Measurements from ENCODE around the gene PSG1. TPM values are rescaled to one million over a fixed set of nuclear protein-coding genes. Genes with fewer than 3 reads are reported as not detected.
"Not testable (repeated sequence)": the region's sequence is repeated elsewhere in the genome, so short reads cannot be mapped to it uniquely, and the experiment has no call there.

The PSG1 gene
- total RNA-seq, 2 experiments from 2014 or later, result not detected

DNA sequence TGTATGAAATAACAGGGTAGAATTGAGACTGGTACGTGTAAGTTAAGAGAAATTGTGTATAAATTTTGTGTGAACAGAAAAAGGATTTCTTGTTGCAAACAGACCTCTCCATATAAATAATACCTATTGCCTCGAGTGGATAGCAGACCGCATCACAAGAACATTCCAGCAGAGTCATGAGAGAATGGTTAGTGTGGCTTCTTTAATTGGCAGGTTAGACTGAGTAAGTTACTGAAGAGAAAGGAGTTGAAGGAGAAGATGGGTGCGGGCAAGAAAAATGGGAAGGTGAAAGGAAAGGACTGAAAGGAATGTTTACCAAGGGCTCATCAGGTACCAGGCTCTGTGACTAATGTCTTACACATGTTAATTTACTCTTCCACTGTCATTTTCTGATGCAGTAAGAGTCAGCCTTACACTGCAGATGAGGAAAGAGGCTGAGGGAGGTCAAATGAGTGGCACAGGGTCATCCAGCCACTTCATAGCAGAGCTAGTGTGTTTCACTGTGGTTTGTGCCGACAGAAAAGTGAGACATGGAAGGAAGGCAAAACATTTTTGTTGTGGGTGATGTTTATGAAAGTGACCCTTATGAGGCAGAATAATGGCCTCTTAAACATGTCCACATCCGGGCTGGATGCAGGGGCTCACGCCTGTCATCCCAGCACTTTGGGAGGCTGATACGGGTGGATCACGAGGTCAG is 46.6 kb downstream of the PSG1 start:
- peaks cover 52% of the 10 kb centered on the region for H3K27me3 Mint-ChIP-seq
- H3K27ac ChIP-seq (ENCODE audit: low read depth in 1 of 2, low read length in 2 of 2); POLR2A ChIA-PET; CTCF ChIA-PET; H3K27me3 ChIP-seq (ENCODE audit: control insufficient read depth in 1 of 2, insufficient read depth in 2 of 2, low read length in 2 of 2); DNase-seq; H3K36me3 Mint-ChIP-seq (ENCODE audit: low read depth); H3K4me1 Mint-ChIP-seq (ENCODE audit: low read depth); H3K27ac Mint-ChIP-seq; H3K4me3 Mint-ChIP-seq; H3K9me3 ChIP-seq (ENCODE audit: control insufficient read depth in 1 of 2, insufficient read depth in 1 of 2, low read length in 2 of 2); H3K4me3 ChIP-seq (ENCODE audit: low read length); intact Hi-C loops (cut with DNase I, micrococcal nuclease); H3K36me3 ChIP-seq (ENCODE audit: insufficient read depth, low read length); H3K4me1 ChIP-seq (ENCODE audit: insufficient read depth, low read length); ATAC-seq (ENCODE audit: poor library complexity); H3K9me3 Mint-ChIP-seq: not testable (repeated sequence)

DNA sequence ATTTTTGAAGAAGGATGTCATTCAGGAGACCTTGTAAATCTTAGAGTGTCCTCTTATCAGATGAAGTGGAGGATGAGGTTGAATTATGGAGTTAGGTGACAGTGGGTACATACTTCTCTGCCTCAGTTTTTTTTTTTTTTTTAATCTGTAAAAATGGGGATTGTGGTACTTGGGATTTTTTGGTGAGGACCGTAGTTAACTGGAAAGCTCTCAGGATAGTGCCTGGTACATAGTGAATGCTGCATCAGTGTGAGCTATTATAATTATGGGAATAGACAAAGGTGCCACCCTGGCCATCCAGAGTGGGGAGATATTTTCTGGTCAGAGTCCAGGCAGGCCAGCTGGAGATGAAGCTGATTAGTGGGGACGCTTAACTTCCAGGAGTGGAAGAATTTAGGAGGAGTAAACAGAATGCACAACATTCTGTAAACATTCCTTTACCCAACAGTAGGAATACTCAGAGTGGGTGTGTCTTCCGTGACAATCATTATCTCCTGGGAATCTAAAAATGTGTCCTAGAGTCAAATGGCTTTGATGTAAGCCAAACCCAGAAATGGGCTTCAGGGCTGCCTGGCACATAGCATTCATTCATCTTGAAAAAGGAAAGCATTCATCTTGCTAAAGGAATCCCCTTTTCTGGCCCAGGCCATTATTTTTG is 47.4 kb downstream of the PSG1 start:
- H3K4me3 Mint-ChIP-seq; H3K27ac ChIP-seq (ENCODE audit: low read depth in 1 of 2, low read length in 2 of 2); POLR2A ChIA-PET; H3K36me3 ChIP-seq (ENCODE audit: insufficient read depth, low read length); H3K36me3 Mint-ChIP-seq (ENCODE audit: low read depth); H3K27me3 ChIP-seq (ENCODE audit: control insufficient read depth in 1 of 2, insufficient read depth in 2 of 2, low read length in 2 of 2); H3K9me3 ChIP-seq (ENCODE audit: control insufficient read depth in 1 of 2, insufficient read depth in 1 of 2, low read length in 2 of 2); intact Hi-C loops (cut with DNase I, micrococcal nuclease); H3K4me1 ChIP-seq (ENCODE audit: insufficient read depth, low read length); H3K4me3 ChIP-seq (ENCODE audit: low read length); ATAC-seq (ENCODE audit: poor library complexity); H3K27ac Mint-ChIP-seq; H3K9me3 Mint-ChIP-seq; DNase-seq; CTCF ChIA-PET; H3K4me1 Mint-ChIP-seq (ENCODE audit: low read depth): not testable (repeated sequence)
- H3K27me3 Mint-ChIP-seq, result peaks cover 52% of the 10 kb centered on the region

GRCh38 chr19:42831221-42832019 is 48.1 kb downstream of the PSG1 start:
- ChIA-PET CTCF (no interaction called here), POLR2A (no interaction called here)
- Histone ChIP-seq H3K9me3 (ENCODE audit: control insufficient read depth in 1 of 2, insufficient read depth in 1 of 2, low read length in 2 of 2) (peaks cover 0 to 4% of the 10 kb centered on the region in 2 experiments), H3K4me1 (ENCODE audit: insufficient read depth, low read length) (no peaks in the 10 kb centered on the region), H3K27me3 (ENCODE audit: control insufficient read depth in 1 of 2, insufficient read depth in 2 of 2, low read length in 2 of 2) (no peaks in the 10 kb centered on the region), H3K4me3 (ENCODE audit: low read length) (no peak overlapping the region), H3K27ac (ENCODE audit: low read depth in 1 of 2, low read length in 2 of 2) (no peak overlapping the region), H3K36me3 (ENCODE audit: insufficient read depth, low read length) (no peaks in the 10 kb centered on the region)
- TF ChIP-seq, protein P1, sequence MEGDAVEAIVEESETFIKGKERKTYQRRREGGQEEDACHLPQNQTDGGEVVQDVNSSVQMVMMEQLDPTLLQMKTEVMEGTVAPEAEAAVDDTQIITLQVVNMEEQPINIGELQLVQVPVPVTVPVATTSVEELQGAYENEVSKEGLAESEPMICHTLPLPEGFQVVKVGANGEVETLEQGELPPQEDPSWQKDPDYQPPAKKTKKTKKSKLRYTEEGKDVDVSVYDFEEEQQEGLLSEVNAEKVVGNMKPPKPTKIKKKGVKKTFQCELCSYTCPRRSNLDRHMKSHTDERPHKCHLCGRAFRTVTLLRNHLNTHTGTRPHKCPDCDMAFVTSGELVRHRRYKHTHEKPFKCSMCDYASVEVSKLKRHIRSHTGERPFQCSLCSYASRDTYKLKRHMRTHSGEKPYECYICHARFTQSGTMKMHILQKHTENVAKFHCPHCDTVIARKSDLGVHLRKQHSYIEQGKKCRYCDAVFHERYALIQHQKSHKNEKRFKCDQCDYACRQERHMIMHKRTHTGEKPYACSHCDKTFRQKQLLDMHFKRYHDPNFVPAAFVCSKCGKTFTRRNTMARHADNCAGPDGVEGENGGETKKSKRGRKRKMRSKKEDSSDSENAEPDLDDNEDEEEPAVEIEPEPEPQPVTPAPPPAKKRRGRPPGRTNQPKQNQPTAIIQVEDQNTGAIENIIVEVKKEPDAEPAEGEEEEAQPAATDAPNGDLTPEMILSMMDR (IDR thresholded peaks at IDR 0.05), result no peak
- DNase-seq (no peak), ATAC-seq (ENCODE audit: poor library complexity) (no peak)
- H3K27me3 Mint-ChIP-seq, result peaks cover 52% of the 10 kb centered on the region
- H3K36me3 Mint-ChIP-seq (ENCODE audit: low read depth), result no peaks in the 10 kb centered on the region
- H3K4me1 Mint-ChIP-seq (ENCODE audit: low read depth), result no peaks in the 10 kb centered on the region
- H3K9me3 Mint-ChIP-seq, result no peaks in the 10 kb centered on the region
- no peak overlapping the region for H3K4me3 Mint-ChIP-seq
- no peak overlapping the region for H3K27ac Mint-ChIP-seq
- intact Hi-C loops (cut with DNase I, micrococcal nuclease), result no loop called here

DNA sequence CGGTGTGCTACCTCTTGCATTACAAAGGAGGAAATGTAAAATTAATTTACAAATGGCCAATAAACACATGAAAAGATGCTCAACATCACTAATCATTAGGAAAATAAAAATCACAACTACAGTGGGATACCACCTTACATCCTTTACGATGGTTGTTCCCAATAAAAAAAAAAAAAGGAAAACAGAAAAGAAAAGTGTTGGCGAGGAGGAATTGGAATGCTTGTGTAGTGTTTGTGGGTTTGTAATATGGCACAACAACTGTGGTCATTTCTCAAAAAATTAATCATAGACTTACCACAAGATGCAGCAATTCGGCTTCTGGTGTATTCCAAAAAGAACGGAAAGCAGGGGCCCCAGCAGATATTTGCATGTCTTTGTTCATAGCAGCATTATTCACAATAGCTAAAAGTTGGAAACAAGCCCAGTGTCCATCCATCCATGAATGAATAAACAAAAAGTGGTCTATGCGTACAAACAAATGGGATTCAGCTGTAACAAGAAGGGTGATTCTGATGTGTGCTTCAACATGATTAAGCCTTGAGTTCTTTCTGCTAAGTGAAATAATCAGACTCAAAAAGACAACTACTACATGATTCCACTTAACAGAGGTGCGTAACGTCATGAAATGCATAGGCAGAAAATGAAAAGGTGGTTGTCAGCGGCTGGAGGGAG is 58.1 kb downstream of the PSG1 start:
- intact Hi-C loops (cut with DNase I, micrococcal nuclease); H3K27ac Mint-ChIP-seq; H3K9me3 Mint-ChIP-seq; ATAC-seq (ENCODE audit: poor library complexity); POLR2A ChIA-PET; H3K36me3 ChIP-seq (ENCODE audit: insufficient read depth, low read length); DNase-seq; H3K9me3 ChIP-seq (ENCODE audit: control insufficient read depth in 1 of 2, insufficient read depth in 1 of 2, low read length in 2 of 2); H3K4me3 ChIP-seq (ENCODE audit: low read length); H3K4me3 Mint-ChIP-seq; H3K27ac ChIP-seq (ENCODE audit: low read depth in 1 of 2, low read length in 2 of 2); H3K27me3 ChIP-seq (ENCODE audit: control insufficient read depth in 1 of 2, insufficient read depth in 2 of 2, low read length in 2 of 2); CTCF ChIA-PET; H3K36me3 Mint-ChIP-seq (ENCODE audit: low read depth); H3K4me1 Mint-ChIP-seq (ENCODE audit: low read depth); H3K4me1 ChIP-seq (ENCODE audit: insufficient read depth, low read length): not testable (repeated sequence)
- H3K27me3 Mint-ChIP-seq, result peaks cover 44% of the 10 kb centered on the region

DNA sequence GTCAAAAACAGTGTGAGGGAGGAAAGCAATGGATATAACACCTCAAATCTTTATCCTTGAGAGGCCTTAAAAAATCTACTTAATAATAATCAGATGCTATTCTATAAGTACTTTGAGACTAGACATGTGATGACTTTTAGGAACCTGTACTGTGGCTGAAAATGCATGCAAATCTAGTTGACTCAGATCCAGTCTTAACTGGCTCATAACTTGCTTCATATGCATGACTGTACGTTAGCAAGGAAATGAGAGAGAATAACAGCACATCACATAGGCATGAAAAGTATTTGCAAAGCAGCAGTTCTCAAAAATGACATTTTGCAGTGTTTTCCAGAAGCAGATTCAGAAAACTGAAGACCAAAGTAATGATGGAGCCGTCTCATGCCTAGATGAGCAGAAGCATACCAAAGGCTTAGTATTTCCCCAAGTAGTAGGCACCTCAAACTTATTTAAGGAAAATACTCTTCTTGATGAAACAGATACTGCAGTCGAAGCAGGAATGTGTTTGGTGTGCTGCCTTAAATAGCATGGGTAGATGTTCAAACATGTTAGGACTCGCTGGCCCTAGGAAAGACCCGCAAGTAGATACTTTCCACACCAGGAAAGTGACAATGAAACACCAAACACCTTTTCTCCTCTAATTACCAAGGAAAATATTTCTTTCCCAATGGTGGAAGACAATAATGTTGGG is 59.4 kb downstream of the PSG1 start:
- H3K27ac ChIP-seq (ENCODE audit: low read depth in 1 of 2, low read length in 2 of 2); H3K4me3 ChIP-seq (ENCODE audit: low read length); H3K36me3 ChIP-seq (ENCODE audit: insufficient read depth, low read length); intact Hi-C loops (cut with DNase I, micrococcal nuclease); H3K4me1 Mint-ChIP-seq (ENCODE audit: low read depth); H3K27ac Mint-ChIP-seq; H3K4me3 Mint-ChIP-seq; CTCF ChIA-PET; H3K4me1 ChIP-seq (ENCODE audit: insufficient read depth, low read length); H3K27me3 ChIP-seq (ENCODE audit: control insufficient read depth in 1 of 2, insufficient read depth in 2 of 2, low read length in 2 of 2); POLR2A ChIA-PET; H3K9me3 Mint-ChIP-seq; H3K9me3 ChIP-seq (ENCODE audit: control insufficient read depth in 1 of 2, insufficient read depth in 1 of 2, low read length in 2 of 2); DNase-seq; ATAC-seq (ENCODE audit: poor library complexity); H3K36me3 Mint-ChIP-seq (ENCODE audit: low read depth): not testable (repeated sequence)
- H3K27me3 Mint-ChIP-seq, result peaks cover 42% of the 10 kb centered on the region

Data from CD4-positive, alpha-beta T cell (primary cell).